GDM1 (cell line): ENCODE data around the gene F2RL2.
A peak's percentile ranks its signal among the peaks of the same experiment; 100 is the strongest.

Experiments
- DNase-seq: peaks from one replicate; lab custom pipeline; 2025; lab: John Stamatoyannopoulos, UW

F2RL2 gene

GRCh38 chr5:76622973-76623596, at the start of gene F2RL2:
Gene F2RL2 (minus strand): TSS chr5:76623403. CDS start chr5:76623230, 173 bp downstream.
- no peak for DNase-seq

- DNase-seq: no peak
These were observed 49.0 kb upstream of the F2RL2 start for GRCh38 chr5:76672242-76672641.

GRCh38 chr5:76670508-76670907, 47.3 kb upstream of the F2RL2 start:
- DNase-seq: peak; percentile 10

DNA sequence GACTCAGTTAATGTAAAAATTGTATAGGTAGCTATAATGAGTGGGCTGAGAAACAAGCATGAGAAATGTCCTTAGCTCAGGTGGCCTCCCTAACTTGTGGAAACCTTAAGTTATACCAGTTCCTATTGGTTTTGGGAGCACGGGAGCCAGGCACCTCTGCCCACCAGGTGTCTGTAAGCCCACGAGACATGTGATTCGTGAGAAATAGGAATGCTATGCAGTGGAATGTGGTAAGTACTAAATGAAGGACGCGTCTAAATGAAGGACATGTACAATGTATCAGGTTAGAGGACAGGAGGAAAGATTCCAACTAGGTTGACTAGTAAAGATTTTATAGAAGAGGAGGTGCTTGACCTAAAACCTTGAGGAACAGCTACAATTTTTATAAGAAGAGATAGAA, 46.0 kb upstream of the F2RL2 start:
- DNase-seq: no peak

GRCh38 chr5:76667495-76667894, 44.3 kb upstream of the F2RL2 start:
- no peak for DNase-seq

DNA sequence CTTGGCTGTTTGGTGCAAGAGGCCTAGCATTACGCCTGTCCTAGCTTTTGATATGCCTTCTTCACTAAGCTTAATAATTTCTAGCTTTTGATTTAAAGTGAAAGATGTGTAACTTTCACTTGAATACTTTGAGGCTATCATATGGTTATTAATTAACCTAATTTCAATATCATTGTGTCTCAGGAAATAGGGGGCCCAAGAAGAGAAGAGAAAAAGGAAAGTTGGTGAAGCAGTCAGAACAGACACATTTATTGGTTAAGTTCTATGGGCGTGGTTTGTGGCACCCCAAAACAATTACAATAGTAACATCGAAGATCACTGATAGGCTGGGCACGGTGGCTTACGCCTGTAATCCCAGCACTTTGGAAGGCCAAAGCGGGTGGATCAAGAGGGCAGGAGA, 40.9 kb upstream of the F2RL2 start:
- no peak for DNase-seq

DNA sequence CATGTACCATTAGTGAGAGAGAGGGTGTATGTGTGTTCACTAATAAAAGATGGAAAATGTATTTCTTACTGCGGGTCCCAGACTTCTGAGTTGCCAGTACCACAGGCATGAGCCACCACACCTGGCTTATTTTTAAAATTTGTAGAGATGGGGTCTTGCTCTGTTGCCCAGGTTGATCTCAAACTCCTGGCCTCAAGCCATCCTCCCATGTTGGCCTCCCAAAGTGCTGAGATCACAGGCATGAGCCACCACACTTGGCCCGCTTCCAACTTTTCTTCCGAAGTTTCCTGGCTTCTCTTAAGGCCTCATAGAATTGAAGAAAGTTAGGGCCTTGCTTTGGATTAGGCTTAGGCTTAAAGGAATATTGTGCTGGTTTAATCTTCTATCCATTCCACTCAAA, 40.4 kb upstream of the F2RL2 start:
- no peak for DNase-seq

DNA sequence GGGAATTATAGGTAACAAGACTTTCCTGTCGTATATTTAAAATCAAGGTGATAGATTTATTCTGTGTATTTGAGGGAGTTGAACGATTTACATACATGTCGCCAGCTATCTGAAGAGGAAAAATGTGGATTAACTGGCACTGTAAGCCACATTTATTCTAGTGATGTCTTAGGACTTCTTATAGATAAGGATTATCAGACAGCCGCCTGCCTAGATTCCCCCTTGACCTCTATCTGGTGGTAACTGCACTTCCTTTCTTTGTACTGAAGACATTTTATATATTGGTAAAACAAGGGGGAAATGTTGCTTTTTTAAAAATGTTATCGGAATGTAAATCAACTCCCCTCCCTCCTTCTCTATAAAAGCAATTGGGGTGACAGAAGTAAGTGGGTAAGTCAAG, 39.3 kb upstream of the F2RL2 start:
- DNase-seq: no peak

DNA sequence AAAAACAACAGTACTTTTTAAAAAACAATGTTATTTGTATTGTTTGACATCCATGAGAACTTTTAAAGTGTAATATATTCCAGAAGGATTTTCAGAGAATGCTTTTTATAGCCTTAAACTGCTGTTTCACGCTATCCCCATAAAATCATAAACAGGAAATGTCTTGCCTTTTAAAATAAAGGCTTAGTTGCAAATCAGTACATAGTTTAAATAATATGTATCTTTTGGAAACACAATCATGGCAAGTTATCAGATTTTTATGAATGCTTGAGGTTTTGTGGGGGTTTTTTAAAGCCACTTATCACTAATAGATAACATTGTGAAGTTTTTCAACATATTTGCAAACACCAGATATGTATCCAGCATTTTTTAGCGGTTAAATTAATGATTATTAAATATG, 37.2 kb upstream of the F2RL2 start:
- DNase-seq: no peak

- no peak for DNase-seq
These were observed 34.6 kb upstream of the F2RL2 start for GRCh38 chr5:76657683-76658311.

- no peak for DNase-seq
These were observed 33.9 kb upstream of the F2RL2 start for GRCh38 chr5:76657091-76657490.

GRCh38 chr5:76652809-76653414, 29.7 kb upstream of the F2RL2 start:
- DNase-seq: no peak

GRCh38 chr5:76649140-76649539, 25.9 kb upstream of the F2RL2 start:
- DNase-seq: no peak

- DNase-seq: no peak
These were observed 20.2 kb upstream of the F2RL2 start for GRCh38 chr5:76643371-76643770.

GRCh38 chr5:76642390-76643040, 19.3 kb upstream of the F2RL2 start:
- no peak for DNase-seq

DNA sequence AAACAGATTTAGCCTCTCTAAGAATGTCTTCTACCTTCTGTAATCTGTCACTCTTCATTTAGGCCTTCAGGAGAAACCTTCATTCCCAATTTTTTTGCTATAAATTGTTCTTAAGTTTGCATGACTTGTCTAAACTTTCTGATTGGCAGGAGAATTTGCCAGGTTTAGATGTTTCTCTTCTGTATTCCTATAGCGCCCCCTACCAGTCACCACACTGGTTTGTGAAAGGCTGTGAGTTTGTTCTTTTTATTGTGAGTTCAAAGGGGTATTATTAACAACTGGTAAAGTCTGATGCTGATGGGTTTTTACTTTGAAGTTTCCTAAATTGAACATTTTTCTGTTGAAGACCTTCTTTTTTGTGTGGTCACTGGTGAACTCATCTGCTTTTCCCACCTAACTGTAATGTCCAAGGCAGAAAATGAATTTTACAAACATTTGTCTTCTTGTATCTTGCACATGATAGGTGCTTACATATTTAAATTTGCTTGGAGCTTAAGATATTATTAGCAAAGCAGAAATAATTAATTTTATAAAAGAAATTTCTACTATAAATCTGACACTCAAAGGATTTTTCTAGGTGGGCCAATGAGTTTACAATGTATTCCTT, 18.4 kb upstream of the F2RL2 start:
- peak; percentile 3 for DNase-seq

DNA sequence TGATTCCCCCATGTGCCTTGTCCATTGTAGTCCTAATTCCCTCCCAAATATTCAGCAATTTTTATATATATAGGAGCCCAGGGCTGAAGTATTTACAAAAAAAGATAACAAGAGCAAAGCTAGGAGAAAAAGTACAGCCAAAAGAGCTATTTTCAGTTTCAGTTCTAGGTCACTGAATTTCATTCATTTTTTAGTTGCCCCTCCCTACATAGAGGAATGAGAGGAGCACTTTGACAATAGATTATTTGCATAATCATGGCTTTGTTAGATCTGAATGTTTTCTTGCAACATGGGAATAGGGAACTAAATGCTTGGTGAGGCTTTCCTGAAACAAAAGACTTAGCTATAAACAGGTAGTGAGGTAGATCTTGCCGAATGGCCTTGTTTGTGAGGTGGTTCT, 15.3 kb upstream of the F2RL2 start:
- no peak for DNase-seq

DNA sequence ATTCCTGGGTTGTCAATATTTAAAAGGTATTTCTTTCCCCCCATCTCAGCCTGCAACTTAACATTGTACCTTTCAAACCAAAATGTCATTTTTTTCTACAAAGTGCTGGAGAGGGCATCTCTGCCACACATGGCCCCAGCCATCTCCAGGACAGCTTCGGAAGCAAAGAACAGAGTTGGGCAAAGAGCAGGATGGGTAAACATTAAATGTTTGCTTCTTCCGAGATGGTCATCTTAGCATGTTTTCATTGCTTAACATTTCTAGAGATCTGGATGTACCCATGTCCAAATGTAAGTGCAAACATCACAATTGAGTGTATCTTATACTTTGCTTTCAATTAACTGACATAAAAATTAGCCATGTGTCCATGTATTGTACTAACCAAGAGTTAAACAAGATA, 14.3 kb upstream of the F2RL2 start:
- no peak for DNase-seq

- no peak for DNase-seq
These were observed 11.5 kb upstream of the F2RL2 start for GRCh38 chr5:76634661-76635060.

DNA sequence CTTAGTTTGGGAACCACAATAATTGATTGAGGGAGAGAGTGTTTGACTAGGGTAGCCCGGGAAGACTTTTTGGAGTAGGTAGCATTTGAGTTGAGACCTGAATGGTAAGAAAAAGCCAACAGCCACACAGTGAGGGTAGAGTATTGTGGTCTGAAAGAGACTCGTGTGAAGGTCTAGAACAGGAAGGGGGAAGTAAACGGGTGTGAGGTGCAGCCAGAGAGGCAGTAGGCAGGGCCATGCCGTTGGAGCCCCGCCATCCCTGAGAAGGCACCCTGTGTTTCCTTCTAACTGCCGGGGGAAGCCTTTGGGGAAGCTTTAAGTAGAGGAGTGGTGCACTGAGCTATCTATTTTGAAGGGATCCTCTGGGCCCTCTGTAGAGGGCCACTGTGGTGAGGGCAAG, 3.5 kb upstream of the F2RL2 start:
- peak; percentile 56 for DNase-seq

- no peak for DNase-seq
These were observed 2.0 kb upstream of the F2RL2 start for GRCh38 chr5:76625087-76625815.

GRCh38 chr5:76622076-76622475, 1.1 kb downstream of the F2RL2 start:
- DNase-seq: no peak
